HepG2 (cell line): Measurements from ENCODE around the gene UGT1A3.

ENCODE experiments used
- BHLHE40 ChIP-seq: IDR thresholded peaks from 2 replicates; pipeline ENCODE4 v1.6.1; 2011; ENCODE audit warnings: low read length, improper control_type of control experiment
- ESRRA ChIP-seq: sonication (generic); formaldehyde crosslinking; IDR thresholded peaks from 2 replicates; pipeline ENCODE4 v1.5.1; 2020; ENCODE audit warnings: mild to moderate bottlenecking, low read depth, missing genetic modification reagents
- KLF6 ChIP-seq: IDR thresholded peaks from 2 replicates; pipeline ENCODE4 v1.8.0; 2016; ENCODE audit warnings: missing biosample characterization, missing genetic modification reagents
- NR2C2 ChIP-seq: sonication (generic); formaldehyde crosslinking; IDR thresholded peaks from 2 replicates; pipeline ENCODE4 v1.4.0; 2020; ENCODE audit warnings: missing genetic modification reagents, mild to moderate bottlenecking, moderate library complexity, borderline replicate concordance
- RFXAP ChIP-seq: sonication (generic); formaldehyde crosslinking; IDR thresholded peaks from 2 replicates; pipeline ENCODE4 v1.4.0; 2020; ENCODE audit warnings: missing genetic modification reagents, borderline replicate concordance
- SMC3 ChIP-seq: IDR thresholded peaks from 2 replicates; pipeline ENCODE4 v1.6.1; 2011; ENCODE audit warnings: low read length, improper control_type of control experiment
- SP2 ChIP-seq: sonication (generic); formaldehyde crosslinking; IDR thresholded peaks from 2 replicates; pipeline ENCODE4 v1.5.1; 2020; ENCODE audit warnings: mild to moderate bottlenecking, missing genetic modification reagents
- SP5 ChIP-seq: IDR thresholded peaks from 2 replicates; pipeline ENCODE4 v1.6.1; 2016; ENCODE audit warnings: low read depth, borderline replicate concordance
- XRCC5 ChIP-seq: fragments of 200-400 bp; formaldehyde crosslinking; optimal IDR thresholded peaks from 2 replicates; pipeline ENCODE3; 2017; ENCODE audit warnings: mild to moderate bottlenecking, low read length
- TF ChIP-seq, protein P1 (sequence below): sonication (generic); formaldehyde crosslinking; IDR thresholded peaks from 2 replicates; pipeline ENCODE4 v1.5.1; 2020; ENCODE audit warnings: mild to moderate bottlenecking, missing genetic modification reagents, moderate library complexity
- TF ChIP-seq, protein P2 (sequence below): sonication (generic); formaldehyde crosslinking; IDR thresholded peaks from 2 replicates; pipeline ENCODE4 v1.8.1; 2022; ENCODE audit warnings: mild to moderate bottlenecking, missing genetic modification reagents
- TF ChIP-seq, protein P3 (sequence below): sonication (generic); formaldehyde crosslinking; IDR thresholded peaks from 2 replicates; pipeline ENCODE4 v1.9.0; 2021; ENCODE audit warnings: missing genetic modification reagents, borderline replicate concordance
- TF ChIP-seq, protein P4 (sequence below): conservative IDR thresholded peaks from 2 replicates; pipeline ENCODE4 v1.6.1; 2018; ENCODE audit warnings: missing genetic modification reagents

DNA sequence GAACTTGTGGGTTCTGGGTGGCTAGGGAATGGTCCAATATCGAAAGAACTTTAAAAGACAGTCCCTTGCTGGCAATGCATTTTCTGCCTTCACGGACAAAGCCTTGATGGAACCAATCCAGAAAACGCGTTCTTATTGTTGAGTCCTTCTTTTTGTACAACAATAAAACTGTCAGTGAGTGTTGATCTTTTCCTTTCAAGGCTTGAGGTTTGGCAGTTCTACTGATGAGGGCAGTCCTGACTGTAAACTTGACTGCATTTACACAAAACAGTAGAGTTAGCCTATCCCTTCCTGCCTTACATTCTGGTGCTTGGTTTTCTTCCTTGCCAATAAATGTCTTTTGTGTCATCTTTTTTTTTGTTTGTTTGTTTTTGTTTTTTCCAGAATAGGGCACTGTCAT is 49.6 kb upstream of the UGT1A3 start:
- TF ChIP-seq, protein P1, sequence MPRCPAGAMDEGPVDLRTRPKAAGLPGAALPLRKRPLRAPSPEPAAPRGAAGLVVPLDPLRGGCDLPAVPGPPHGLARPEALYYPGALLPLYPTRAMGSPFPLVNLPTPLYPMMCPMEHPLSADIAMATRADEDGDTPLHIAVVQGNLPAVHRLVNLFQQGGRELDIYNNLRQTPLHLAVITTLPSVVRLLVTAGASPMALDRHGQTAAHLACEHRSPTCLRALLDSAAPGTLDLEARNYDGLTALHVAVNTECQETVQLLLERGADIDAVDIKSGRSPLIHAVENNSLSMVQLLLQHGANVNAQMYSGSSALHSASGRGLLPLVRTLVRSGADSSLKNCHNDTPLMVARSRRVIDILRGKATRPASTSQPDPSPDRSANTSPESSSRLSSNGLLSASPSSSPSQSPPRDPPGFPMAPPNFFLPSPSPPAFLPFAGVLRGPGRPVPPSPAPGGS (CRISPR knock-in tag) = no peak
- TF ChIP-seq, protein P2, sequence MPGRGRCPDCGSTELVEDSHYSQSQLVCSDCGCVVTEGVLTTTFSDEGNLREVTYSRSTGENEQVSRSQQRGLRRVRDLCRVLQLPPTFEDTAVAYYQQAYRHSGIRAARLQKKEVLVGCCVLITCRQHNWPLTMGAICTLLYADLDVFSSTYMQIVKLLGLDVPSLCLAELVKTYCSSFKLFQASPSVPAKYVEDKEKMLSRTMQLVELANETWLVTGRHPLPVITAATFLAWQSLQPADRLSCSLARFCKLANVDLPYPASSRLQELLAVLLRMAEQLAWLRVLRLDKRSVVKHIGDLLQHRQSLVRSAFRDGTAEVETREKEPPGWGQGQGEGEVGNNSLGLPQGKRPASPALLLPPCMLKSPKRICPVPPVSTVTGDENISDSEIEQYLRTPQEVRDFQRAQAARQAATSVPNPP = no peak
- TF ChIP-seq XRCC5 (no peak), SMC3 (no peak), SP5 (CRISPR knock-in tag) (no peak), RFXAP (CRISPR knock-in tag) (no peak), SP2 (CRISPR knock-in tag) (no peak), KLF6 (CRISPR knock-in tag) (no peak), ESRRA (CRISPR knock-in tag) (no peak), BHLHE40 (no peak), NR2C2 (CRISPR knock-in tag) (no peak)
- TF ChIP-seq, protein P3, sequence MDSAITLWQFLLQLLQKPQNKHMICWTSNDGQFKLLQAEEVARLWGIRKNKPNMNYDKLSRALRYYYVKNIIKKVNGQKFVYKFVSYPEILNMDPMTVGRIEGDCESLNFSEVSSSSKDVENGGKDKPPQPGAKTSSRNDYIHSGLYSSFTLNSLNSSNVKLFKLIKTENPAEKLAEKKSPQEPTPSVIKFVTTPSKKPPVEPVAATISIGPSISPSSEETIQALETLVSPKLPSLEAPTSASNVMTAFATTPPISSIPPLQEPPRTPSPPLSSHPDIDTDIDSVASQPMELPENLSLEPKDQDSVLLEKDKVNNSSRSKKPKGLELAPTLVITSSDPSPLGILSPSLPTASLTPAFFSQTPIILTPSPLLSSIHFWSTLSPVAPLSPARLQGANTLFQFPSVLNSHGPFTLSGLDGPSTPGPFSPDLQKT = no peak
- TF ChIP-seq, protein P4, sequence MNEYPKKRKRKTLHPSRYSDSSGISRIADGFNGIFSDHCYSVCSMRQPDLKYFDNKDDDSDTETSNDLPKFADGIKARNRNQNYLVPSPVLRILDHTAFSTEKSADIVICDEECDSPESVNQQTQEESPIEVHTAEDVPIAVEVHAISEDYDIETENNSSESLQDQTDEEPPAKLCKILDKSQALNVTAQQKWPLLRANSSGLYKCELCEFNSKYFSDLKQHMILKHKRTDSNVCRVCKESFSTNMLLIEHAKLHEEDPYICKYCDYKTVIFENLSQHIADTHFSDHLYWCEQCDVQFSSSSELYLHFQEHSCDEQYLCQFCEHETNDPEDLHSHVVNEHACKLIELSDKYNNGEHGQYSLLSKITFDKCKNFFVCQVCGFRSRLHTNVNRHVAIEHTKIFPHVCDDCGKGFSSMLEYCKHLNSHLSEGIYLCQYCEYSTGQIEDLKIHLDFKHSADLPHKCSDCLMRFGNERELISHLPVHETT = no peak
